Activated naive CD8-positive, alpha-beta T cell treated with anti-CD3 and anti-CD28 coated beads for 36 hours (primary cell): ENCODE measurements around the gene POLA1. TPM values are rescaled to one million over a fixed set of nuclear protein-coding genes. Genes with fewer than 3 reads are reported as not detected.
A peak's percentile ranks its signal among the peaks of the same experiment; 100 is the strongest.

Experiments
- DNase-seq: peaks from one replicate; pipeline ENCODE4 v3.0.0; 2021
- H3K27ac Mint-ChIP-seq: one replicate; pipeline ENCODE4 v1.8.0; 2022; ENCODE audit warnings: mild to moderate bottlenecking, moderate library complexity, mixed read lengths
- H3K27me3 Mint-ChIP-seq: one replicate; pipeline ENCODE4 v1.8.0; 2022; ENCODE audit warnings: mild to moderate bottlenecking, mixed read lengths
- H3K36me3 Mint-ChIP-seq: one replicate; pipeline ENCODE4 v1.8.0; 2021; ENCODE audit warnings: mild to moderate bottlenecking, mixed read lengths
- H3K4me1 Mint-ChIP-seq: one replicate; pipeline ENCODE4 v1.8.0; 2021; ENCODE audit warnings: mixed read lengths
- H3K4me3 Mint-ChIP-seq: one replicate; pipeline ENCODE4 v1.8.0; 2022; ENCODE audit warnings: mild to moderate bottlenecking, moderate library complexity, mixed read lengths
- H3K9me3 Mint-ChIP-seq: one replicate; pipeline ENCODE4 v1.8.0; 2022; ENCODE audit warnings: mixed read lengths
- total RNA-seq, 2 experiments: library from RNA; stranded (reverse); gene quantifications; one replicate each; pipeline ENCODE4 v1.2.3, GENCODE V29; 2021

Gene POLA1
- total RNA-seq, 2 experiments from 2014 or later, result 48.3 to 48.4 TPM

DNA sequence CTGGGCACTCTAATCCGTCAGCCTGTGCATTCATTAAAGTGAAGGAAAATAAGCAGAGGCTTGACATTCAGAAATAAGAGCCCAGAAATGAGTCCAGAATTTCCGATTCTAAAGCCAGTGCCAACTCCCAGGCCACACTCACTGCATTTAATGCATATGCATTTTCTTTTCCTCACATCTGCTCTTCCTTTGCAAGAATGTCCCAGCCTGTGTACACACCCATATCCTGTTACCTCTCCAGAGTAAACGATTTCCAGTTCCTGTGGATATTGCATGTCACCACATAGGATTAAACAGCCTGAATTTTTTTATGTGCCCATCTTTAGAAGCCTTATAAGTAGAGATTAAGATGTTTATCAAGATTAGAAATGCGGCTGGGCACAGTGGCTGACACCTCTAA is 294.6 kb downstream of the POLA1 start:
- Mint-ChIP-seq H3K9me3 (no peaks in the 10 kb centered on the region), H3K4me1 (no peaks in the 10 kb centered on the region), H3K27me3 (no peaks in the 10 kb centered on the region), H3K27ac (no peak overlapping the region), H3K4me3 (no peak overlapping the region), H3K36me3 (peaks cover 16% of the 10 kb centered on the region)
- DNase-seq, result no peak

- Mint-ChIP-seq H3K36me3 (peaks cover 11% of the 10 kb centered on the region), H3K4me1 (no peaks in the 10 kb centered on the region), H3K27me3 (no peaks in the 10 kb centered on the region), H3K9me3 (no peaks in the 10 kb centered on the region), H3K27ac (no peak overlapping the region), H3K4me3 (no peak overlapping the region)
- DNase-seq, result no peak
Observed at GRCh38 chrX:24990535-24990934, 296.8 kb downstream of the POLA1 start.

GRCh38 chrX:24993879-24994278 is 300.2 kb downstream of the POLA1 start:
- Mint-ChIP-seq H3K36me3 (peaks cover 4% of the 10 kb centered on the region), H3K27ac (no peak overlapping the region), H3K9me3 (no peaks in the 10 kb centered on the region), H3K27me3 (no peaks in the 10 kb centered on the region), H3K4me3 (no peak overlapping the region), H3K4me1 (no peaks in the 10 kb centered on the region)
- DNase-seq, result no peak

DNA sequence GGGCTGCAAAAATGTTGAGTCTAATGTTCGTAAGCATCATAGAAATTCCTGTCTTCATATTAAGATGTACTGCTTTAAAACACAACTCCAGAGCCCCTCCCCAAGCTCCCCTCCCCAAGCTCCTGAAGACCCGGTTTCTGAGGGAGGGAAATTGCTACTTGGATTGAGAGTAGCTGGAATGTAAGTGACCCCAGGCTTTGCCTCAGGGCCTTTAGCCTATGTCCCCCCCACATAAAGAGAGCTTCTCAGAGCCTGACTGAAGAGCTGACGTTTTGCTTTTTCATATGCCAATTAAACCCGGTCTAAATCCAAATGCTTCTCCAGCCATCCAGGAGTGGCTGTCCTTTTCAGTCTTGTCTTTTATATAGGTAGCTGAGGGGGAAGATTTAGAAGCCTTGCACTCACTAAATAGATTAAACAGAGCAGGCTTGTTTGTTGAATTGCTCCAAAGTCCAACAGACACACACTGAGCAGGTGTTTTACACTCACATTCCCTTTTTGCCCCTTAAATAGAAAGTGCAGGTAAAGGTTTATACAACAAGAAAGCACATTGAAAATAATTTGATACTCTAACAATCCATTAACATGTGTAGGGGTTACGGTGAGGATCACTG is 302.5 kb downstream of the POLA1 start:
- Mint-ChIP-seq H3K36me3 (peaks cover 3% of the 10 kb centered on the region), H3K27me3 (peaks cover under 1% of the 10 kb centered on the region), H3K4me1 (no peaks in the 10 kb centered on the region), H3K4me3 (no peak overlapping the region), H3K27ac (no peak overlapping the region), H3K9me3 (no peaks in the 10 kb centered on the region)
- no peak for DNase-seq

DNA sequence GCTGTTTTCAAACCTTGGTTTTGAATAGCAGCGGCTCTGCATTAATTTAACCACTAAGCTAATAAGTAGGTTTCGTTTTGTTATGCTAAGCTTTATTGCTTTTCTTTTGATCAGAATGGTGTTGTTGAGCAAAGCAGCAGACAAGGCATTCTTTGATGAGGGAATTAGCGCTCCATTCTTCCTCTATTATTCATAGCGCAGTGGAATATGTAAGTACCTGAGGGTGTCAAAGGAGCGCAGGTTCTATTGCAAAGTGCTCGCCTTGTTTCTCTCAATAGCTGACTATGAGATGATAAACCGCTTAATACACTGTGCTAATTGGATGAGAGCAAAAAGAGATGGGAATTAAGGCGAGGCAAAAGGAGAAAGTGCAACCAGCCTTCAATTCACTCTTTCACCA is 305.8 kb downstream of the POLA1 start:
- Mint-ChIP-seq H3K27ac (no peak overlapping the region), H3K4me1 (peaks cover 3% of the 10 kb centered on the region), H3K9me3 (no peaks in the 10 kb centered on the region), H3K27me3 (peaks cover 26% of the 10 kb centered on the region), H3K4me3 (no peak overlapping the region), H3K36me3 (no peaks in the 10 kb centered on the region)
- DNase-seq, result no peak

GRCh38 chrX:25001808-25002660 is 308.3 kb downstream of the POLA1 start:
- peaks cover 42% of the 10 kb centered on the region for H3K27me3 Mint-ChIP-seq
- H3K27ac Mint-ChIP-seq, result no peak overlapping the region
- no peaks in the 10 kb centered on the region for H3K36me3 Mint-ChIP-seq
- no peak overlapping the region for H3K4me3 Mint-ChIP-seq
- peaks cover 6% of the 10 kb centered on the region for H3K4me1 Mint-ChIP-seq
- DNase-seq, result no peak
- no peaks in the 10 kb centered on the region for H3K9me3 Mint-ChIP-seq

GRCh38 chrX:25002661-25003020 is 308.9 kb downstream of the POLA1 start:
- Mint-ChIP-seq H3K9me3 (no peaks in the 10 kb centered on the region), H3K36me3 (no peaks in the 10 kb centered on the region), H3K4me1 (peaks cover 6% of the 10 kb centered on the region), H3K27me3 (peaks cover 44% of the 10 kb centered on the region), H3K4me3 (no peak overlapping the region), H3K27ac (peak overlapping the region; percentile 54)
- DNase-seq, result no peak

DNA sequence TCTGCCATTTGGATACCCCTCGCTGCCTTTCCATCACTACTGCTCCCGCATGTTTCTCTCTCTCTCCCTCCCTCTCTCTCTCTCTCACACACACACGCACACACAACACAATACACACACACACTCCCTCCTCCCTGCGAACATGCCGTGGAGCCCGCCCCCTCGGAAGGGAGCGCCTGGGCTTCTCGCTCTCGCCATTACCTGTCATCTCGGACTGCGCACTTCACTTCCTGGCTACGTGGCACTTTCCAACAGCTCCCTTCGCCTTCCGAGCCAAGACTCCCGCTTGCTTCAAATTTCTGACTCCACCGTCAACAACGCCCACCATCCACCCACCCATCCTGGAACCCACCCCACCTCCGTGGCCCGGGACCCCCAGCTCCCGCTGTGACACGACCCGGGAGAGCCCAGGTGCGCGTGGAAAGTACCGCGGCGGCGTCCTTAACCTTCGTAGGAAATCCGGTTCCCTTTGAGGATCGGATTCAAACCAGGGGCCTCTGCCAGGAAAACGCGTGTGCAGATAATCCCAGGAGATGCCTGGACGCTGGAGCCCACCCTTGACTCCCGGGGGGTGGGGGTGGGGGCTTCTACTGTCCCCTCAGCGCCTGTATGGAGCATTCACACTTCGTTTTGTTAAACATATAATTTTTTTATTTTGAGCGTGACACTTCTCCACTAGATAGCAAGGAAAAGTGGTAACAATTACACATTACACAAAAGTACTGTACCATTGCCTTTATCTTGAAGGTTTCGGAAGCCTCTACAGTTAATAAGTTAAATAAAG is 309.5 kb downstream of the POLA1 start:
- DNase-seq, result no peak
- peak overlapping the region; percentile 52 for H3K4me3 Mint-ChIP-seq
- H3K4me1 Mint-ChIP-seq, result peaks cover 6% of the 10 kb centered on the region
- no peaks in the 10 kb centered on the region for H3K9me3 Mint-ChIP-seq
- H3K27me3 Mint-ChIP-seq, result peaks cover 50% of the 10 kb centered on the region
- H3K36me3 Mint-ChIP-seq, result no peaks in the 10 kb centered on the region
- peak overlapping the region; percentile 54 for H3K27ac Mint-ChIP-seq

DNA sequence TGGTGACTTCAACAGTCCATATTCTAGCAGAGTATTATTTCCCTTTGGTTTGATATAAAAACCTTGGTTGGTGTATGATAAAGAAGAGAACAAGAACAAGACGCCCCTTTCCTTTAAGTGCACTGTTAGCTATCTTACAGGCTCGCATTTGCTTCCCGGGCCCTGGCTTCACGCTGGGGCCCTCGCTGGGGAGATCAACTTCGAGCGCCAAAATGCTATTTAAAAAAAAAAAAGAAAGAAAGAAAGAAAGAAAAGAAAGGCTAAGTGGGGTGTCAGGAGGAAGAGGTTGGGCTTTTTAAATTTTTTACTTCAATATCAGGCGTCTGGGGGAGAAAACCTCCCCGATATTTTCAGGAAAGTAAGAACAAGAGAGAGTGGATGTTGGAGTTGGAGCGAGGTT is 310.3 kb downstream of the POLA1 start:
- peaks cover 55% of the 10 kb centered on the region for H3K27me3 Mint-ChIP-seq
- DNase-seq, result no peak
- no peaks in the 10 kb centered on the region for H3K9me3 Mint-ChIP-seq
- peaks cover 6% of the 10 kb centered on the region for H3K4me1 Mint-ChIP-seq
- H3K27ac Mint-ChIP-seq, result no peak overlapping the region
- no peaks in the 10 kb centered on the region for H3K36me3 Mint-ChIP-seq
- H3K4me3 Mint-ChIP-seq, result no peak overlapping the region

GRCh38 chrX:25004485-25005032 is 310.8 kb downstream of the POLA1 start:
- Mint-ChIP-seq H3K4me1 (peaks cover 6% of the 10 kb centered on the region), H3K4me3 (no peak overlapping the region), H3K36me3 (no peaks in the 10 kb centered on the region), H3K27ac (no peak overlapping the region), H3K9me3 (no peaks in the 10 kb centered on the region), H3K27me3 (peaks cover 60% of the 10 kb centered on the region)
- DNase-seq, result no peak

GRCh38 chrX:25005034-25005381 is 311.3 kb downstream of the POLA1 start:
- DNase-seq, result no peak
- H3K4me1 Mint-ChIP-seq, result peaks cover 6% of the 10 kb centered on the region
- H3K9me3 Mint-ChIP-seq, result no peaks in the 10 kb centered on the region
- no peak overlapping the region for H3K27ac Mint-ChIP-seq
- no peaks in the 10 kb centered on the region for H3K36me3 Mint-ChIP-seq
- peaks cover 65% of the 10 kb centered on the region for H3K27me3 Mint-ChIP-seq
- no peak overlapping the region for H3K4me3 Mint-ChIP-seq

- no peak overlapping the region for H3K4me3 Mint-ChIP-seq
- H3K4me1 Mint-ChIP-seq, result peaks cover 6% of the 10 kb centered on the region
- peaks cover 71% of the 10 kb centered on the region for H3K27me3 Mint-ChIP-seq
- H3K9me3 Mint-ChIP-seq, result no peaks in the 10 kb centered on the region
- H3K27ac Mint-ChIP-seq, result no peak overlapping the region
- DNase-seq, result no peak
- no peaks in the 10 kb centered on the region for H3K36me3 Mint-ChIP-seq
Observed at GRCh38 chrX:25005382-25006185, 311.9 kb downstream of the POLA1 start.

DNA sequence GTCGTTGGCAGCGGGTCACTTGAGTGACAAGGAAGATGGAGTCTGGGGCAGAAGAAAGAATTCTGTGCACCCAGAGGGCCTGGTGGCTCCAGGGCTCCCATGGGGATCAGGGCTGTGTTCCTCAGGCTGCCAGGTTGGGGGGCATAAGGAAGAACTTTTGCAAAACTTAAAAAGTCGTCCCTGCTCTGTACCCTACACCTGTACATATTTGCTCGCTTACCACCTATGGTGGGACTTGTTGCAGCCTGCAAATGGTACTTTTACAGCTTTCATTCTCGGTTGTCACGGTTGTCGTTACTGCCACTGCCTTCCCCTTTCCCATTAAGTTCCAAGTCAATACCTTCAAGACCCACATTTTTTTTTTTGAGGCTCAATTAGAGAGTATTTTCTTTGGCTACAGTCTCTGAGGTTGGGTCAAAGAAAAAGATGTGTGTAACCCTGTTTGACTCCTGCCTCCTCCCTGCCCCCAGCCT is 312.9 kb downstream of the POLA1 start:
- H3K4me3 Mint-ChIP-seq, result no peak overlapping the region
- no peaks in the 10 kb centered on the region for H3K9me3 Mint-ChIP-seq
- peaks cover 76% of the 10 kb centered on the region for H3K27me3 Mint-ChIP-seq
- H3K4me1 Mint-ChIP-seq, result peaks cover 6% of the 10 kb centered on the region
- H3K27ac Mint-ChIP-seq, result no peak overlapping the region
- DNase-seq, result no peak
- H3K36me3 Mint-ChIP-seq, result no peaks in the 10 kb centered on the region
